ENCODE data around the gene CIAO2A. TPM values are rescaled to one million over a fixed set of nuclear protein-coding genes. Genes with fewer than 3 reads are reported as not detected.

CIAO2A gene
- total RNA-seq: 26.7 and 31.5 TPM in 2 replicates

GRCh38 chr15:64093627-64094417 is at the start of gene CIAO2A:
CIAO2A (minus strand) TSS chr15:64093838; CDS start chr15:64093768, 70 bp downstream.

DNA sequence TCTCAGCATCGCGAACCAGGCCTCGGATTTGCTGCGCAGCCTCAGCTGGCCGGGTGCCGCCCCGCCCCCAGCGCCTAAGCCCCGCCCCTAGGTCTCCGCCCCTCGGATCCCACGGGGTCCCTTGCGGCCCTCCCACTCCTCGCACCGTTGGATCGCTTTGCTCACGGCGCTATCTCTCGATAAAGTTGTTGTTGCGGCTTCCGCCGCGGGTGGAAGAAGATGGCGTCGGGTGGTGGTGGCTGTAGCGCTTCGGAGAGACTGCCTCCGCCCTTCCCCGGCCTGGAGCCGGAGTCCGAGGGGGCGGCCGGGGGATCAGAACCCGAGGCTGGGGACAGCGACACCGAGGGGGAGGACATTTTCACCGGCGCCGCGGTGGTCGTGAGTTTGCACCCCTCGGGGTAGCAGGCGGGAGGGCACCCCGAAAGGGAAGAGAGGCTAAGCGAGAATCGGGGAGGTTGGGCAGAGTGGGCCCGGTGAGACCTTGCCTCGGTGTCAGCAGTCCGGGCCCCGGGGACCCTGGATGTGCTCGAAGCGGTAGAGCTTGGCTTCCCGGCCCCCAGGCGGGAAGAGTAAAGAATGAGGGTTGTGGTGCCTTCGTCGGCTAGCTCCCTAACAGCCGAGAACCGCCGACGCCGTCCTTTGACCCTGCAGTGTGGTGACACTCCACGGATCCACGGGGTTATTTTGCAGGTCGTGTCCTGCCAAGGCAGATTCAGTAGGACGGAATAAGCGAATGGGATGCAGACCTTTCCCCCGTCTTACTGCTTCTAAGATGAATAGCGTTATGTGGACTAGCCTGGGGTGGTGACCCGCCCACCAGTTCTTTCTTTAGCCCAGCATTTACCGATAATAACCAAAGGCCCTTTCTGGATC is 2.4 kb upstream of the CIAO2A start, which contains the start of gene SNX1:
TSS of gene SNX1 (plus strand) at position 188 of the 873 bp plus-strand sequence. CDS start at position 220, 32 bp downstream.

DNA sequence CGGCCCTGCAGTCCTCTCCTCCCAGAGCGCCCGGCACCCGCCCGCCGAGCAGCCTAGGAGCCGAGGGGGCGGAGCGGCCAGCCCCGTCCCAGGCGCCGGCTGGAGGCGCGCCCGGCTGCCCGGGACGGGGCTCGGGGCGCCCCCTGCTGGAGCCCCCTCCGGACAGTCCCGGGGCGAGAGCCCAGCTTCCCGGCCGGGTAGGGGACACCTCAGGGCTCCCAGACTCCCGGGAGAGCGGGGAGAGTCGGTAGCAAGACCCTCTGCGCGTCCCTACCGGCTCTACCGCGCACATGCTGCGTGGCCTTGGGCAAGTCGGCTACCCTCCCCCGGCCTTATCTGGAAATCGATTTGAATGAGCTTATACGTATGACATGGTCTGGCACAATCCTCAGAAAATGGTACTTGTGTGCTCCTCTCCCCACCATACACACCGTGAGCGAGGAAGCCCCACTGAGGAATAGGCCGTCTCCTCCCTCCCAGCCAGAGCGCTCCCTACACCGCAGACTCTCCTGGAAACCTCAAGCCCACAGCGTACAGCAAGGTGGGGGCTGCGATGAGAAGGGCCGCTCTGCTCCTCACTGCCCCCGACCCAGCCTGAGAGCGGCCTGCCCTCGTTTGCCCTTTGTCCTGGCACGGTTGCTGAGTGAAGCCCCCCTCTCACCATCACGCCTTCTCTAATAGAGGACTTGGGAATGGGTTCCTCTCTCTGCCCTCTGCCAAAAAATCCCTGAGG is 47.1 kb downstream of the CIAO2A start, which contains the start of gene DAPK2:
TSS of gene DAPK2 (minus strand) at position 65 of the 733 bp plus-strand sequence. CDS start 6,224 bp downstream, outside the sequence.

Other genes starting within 250 kb of the CIAO2A start
- 0.59 and 0.98 TPM in 2 replicates for gene DAPK2, start 47.4 kb downstream of the CIAO2A start, total RNA-seq
- gene SNX1, start 2.1 kb upstream of the CIAO2A start, total RNA-seq: 40.5 and 45.9 TPM in 2 replicates
- 0.10 and 0.13 TPM in 2 replicates for gene SNX22, start 57.9 kb upstream of the CIAO2A start, total RNA-seq
- gene PPIB, start 69.2 kb upstream of the CIAO2A start, total RNA-seq: 971 and 1,036 TPM in 2 replicates